ENCODE measurements around the gene KRTAP15-1.

The KRTAP15-1 gene

DNA sequence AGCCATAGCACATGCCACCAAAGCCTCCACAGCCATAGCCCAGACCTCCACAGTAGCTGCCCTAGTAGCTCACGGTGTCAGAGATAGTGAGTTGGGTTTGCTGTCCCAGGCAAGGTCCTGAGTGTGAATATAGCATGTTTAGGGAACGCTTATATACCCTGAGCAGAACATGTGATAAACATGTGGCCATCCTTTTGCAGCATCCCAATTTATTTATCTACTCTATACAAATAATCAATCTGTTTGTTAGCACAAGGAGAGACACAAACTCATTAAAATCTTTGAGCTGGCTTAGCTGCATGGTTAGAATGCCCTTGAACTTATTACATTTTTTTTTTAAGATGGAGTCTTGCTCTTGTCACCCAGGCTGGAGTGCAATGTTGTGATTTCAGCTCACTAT is 47.3 kb downstream of the KRTAP15-1 start, which contains the start of gene KRTAP19-2:
KRTAP19-2 (minus strand) TSS at position 101 of the 400 bp plus-strand sequence; CDS start at position 13, 88 bp downstream.
- no peak for DNase-seq (ENCODE audit: low read depth in 2 of 2)
